GM21447 (cell line): ENCODE results near the gene M1AP.

ENCODE experiments used
- ATAC-seq: cut with Tn5 transposase; IDR thresholded peaks from one replicate; pipeline ENCODE4 v1.9.1; 2021; ENCODE audit not compliant: unreplicated experiment

The M1AP gene

DNA sequence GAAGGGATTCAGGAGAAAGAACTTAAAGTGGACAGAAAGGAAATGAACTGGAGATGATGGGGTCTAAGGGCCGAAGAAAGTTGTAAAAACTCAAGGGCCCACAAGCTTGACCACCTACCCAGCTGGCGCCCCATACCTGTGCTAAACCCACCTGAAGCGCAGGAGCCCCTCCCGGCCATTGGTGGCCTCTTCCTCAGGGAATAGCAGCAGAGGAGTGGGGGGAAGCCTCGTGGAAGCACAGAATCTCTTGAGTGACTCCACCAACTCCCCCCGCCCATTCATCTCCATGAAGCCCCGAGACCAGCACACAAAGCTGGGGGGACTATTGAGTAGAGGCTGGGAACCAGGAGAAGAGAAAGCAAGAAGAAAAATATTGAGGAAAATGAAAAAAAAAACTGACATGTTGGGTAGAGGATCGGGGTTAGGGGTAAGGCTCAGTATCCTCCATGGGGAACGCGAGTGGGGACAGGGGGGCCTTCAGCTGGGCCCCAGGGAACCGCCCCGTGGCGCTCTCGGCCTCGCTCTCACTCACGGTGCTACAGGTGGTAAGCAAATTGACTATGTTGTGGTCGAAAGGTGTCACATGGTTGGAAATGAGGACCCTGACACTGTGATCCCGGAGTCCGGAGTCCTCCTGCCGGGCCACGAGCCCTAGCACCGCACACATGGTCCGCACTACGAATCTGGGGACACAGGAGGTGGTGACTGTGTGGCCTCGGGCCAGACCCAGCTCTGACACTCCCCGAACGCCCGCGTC is 119.4 kb downstream of the M1AP start:
- peak; percentile 8 for ATAC-seq

DNA sequence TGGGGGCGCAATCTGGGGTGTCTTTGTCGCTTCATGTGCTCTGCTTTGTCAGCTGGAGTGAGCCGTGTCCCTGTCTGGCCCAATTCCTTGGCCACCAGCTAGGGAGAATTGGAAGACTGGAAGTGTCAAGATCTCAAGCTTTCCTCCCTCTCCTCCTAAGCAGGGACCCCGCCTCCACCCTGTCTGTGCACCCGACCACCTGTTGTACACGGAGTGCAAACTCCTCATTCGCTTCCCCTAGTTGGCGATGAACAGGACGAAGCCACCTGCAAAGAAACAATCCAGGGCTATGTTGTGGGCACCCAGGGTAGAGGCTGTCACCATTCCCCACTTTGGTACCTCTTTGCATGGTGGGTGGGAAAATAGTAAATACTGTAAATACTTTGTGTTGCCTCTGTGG is 120.4 kb downstream of the M1AP start:
- ATAC-seq, result no peak

DNA sequence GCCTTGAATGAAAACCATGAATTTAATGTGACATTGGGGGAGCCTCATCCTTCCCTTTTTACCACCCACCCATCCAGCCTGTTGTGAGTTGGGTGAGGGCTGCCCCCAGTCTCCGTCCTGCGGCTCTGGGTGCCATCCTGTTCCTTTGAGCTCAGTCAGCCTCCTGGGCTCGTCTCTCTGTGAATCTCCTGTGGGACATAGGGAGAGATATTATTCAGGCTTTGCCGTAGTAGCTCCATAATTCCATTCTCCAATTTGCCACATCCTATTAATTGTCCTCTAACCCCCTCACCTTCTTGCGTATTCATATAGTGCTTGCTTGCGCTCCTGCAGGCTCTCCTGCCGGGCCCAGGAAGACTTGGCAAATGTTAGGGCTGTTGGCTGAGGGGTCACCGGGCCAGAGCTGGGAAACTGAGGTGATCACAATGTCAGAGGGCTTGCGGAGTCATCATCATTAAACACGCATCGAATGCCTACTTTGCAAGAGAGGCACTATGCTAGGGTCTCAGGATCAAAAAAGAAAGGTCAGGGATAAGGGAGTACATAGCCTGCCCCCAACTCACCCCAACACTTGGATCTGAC is 121.4 kb downstream of the M1AP start:
- ATAC-seq, result no peak

DNA sequence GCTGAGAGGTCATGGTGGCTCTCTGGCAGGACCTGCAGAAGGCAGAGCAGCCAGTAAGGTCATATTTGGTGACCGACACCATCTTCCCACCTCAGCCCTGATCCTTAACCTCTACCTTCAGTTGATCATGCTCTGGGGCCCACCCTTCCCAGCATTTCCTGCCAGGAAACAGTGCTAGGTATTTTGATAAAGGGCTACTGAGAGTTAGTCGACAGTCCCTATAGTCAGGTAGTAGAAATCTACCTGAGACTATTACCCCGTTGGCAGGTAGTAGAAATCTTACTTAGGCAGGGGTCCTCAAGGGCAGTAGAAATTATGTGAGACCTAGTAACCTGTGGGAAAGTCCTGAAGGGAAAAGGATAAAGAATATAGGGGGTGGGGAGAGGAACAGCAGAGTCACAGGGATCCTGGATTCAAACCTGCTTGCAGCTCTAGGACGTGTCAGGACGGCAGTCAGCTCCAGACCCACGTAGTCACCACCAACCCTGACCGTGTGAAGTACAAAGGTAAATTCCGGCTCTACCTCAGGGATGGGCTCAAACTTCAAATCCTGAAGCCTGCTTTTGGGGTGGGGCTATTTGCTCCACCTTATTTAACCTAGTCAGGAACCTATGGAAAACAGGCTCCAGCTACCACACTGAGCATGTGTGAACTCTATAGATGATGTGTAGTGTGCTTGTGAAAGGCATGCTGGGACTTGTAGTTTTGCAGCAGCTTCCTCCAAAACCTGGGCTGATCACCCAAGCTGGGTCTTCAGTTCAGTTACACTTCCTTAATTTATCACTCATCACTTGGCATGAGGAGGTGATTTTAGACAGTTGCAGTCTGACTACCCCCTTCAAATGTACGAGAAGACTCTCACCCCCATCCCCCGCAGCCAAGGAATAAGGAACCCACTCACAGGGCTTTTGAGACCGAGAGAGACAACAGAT is 122.1 kb downstream of the M1AP start, which contains the start of gene DQX1:
Gene DQX1, minus strand, starts transcription at position 515 of the 932 bp plus-strand sequence. Its CDS starts 502 bp downstream, at position 13.
- ATAC-seq, result no peak

DNA sequence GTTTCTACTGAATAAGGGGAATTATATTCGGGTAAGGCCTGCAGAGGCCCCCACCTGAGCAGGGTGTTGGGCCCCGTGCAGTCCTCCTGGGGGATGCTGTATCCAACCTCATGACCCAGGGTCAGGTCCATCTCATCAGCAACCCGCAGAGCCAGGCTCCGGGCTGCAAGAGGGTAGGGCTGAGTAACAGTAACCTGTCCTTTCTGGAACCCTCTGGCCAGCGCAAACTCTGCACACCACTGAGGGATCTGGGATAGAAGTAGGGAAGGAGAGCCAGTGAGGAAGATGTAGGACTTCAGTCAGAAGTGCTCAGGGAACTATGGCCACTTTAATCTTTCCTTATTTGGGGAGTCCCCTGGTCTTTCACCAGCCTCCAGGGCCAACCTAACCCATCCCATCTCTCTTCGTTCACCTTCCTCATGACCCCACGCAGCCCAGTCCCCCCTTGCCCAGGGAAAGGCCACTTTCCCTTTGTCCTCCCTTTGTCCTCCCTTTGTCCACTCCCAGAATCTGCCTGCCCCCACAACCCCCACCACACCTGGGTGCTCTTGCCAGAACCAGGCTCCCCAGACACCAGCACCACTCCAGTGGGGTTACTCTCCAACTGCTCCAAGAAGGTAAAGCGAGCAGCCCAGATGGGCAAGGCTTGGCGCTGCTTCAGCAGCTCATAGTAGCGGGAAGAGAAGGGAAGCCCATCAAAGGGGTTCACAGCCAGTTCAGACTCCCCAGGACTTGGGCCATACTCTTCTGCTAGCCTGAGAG is 123.0 kb downstream of the M1AP start:
- no peak for ATAC-seq

DNA sequence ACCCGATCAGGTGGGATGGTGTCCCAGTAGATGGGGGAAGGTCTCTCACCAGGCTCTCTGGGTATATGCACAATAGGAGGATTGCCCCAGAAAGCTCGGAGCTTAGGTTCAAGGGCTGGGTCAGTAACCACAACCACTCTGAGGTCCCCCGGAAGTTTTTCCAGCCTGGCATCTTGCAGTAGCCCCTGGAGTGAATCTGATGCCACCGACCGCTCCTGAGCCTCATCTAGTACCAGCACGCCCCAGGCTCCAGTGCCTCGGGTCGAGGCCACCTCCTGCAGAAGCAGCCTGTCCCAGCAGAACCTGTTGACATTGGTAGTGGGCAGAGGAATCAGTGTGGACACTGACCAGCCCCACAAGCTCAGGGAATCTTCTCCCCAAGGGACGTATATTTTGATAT is 124.1 kb downstream of the M1AP start:
- ATAC-seq, result no peak

DNA sequence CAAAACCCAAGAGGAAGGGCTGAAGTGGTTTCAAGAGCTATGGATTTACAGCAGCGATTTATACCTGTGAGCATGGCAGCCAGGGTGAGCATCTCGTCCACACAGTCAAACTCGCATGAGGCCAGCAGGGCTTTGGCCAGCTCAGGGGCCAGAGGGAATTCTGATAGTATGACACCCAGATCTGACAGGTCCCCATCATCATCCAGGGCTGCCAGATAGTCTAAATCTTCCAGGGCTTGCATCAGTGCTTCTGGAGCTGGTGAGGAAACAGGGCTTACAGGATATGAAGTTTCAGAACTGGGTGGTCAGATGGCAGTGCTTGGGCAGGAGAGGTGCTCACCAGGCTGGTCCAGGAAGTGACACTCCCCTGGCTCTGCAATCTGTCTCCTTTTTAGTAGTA is 125.6 kb downstream of the M1AP start:
- no peak for ATAC-seq

DNA sequence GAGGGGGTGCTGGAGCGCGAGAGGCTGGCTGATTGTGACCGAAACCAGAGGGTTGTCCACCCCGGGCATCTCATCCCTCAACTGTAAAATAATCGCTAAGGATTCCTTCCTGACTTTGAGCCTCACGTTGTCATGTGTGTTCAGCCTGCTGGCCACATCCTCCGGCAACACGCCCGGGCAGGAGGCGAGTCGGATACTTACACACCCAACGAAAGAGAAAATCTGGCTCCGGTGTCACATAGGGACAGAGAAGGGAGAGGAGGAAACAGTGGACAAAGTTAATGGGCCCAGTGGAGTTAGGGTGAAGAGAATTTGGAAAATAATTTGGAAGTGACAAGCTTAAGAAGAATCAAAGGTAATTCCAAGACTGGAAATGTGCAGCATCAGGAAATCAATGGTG is 131.5 kb downstream of the M1AP start:
- ATAC-seq, result no peak

DNA sequence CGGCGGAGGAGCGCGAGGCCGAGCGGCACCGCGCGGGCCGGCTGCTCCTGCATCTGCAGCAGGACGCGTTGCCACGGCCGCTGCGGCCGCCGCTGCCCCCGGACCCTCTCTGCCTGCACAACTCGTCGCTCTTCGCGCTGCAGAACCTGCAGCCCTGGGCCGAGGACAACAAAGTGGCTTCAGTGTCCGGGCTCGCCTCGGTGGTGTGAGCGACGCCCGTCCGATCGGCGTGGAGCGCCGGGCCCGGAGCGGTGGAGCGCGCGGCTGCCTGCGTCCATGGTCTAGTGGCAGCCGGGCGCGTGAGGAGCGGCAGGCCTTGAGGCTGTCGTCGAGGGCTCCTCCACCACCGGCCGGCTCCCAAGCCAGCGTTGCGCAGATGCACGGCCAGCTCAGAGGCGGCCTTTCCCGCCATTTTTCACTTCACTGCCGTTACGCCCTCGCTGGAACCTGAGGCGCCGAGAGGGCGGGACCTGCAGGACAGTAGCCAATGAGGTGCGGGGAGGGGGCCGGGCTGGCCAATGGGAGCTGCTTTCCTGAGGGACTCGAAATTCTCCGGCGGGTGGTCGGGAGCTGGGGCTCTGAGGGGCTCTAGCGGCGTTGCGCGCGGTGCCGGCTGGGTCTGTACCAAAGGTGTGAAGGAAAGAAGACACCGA is 132.0 kb downstream of the M1AP start:
- no peak for ATAC-seq

DNA sequence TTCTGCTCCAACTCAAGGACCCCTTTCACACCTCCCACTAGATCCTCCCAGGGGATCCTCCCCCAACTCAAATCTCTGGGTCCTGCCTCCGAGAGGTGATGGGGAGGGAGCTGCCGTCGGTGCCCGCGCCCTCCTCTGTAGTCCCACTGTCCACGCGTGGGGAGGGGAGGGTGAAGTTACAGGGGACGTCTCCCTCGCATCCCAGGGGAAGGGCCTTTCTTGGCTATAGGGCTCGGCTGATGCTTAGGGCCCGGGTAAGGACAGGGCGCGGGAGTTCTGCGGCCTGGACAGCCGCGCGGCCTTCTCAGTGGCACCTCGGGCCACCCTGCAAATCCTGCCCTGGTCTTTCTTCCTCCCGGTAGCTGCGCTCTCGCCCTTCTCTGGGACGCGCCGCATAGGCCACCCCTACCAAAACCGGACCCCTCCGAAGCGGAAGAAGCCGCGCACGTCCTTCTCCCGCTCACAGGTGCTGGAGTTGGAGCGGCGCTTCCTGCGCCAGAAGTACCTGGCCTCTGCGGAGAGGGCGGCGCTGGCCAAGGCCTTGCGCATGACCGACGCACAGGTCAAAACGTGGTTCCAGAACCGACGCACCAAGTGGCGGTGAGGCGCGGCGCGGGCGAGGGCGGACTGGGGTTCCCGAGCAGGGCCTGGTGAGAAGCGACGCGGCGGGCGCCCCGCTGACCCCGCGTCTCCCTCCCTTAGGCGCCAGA is 132.7 kb downstream of the M1AP start:
- no peak for ATAC-seq

DNA sequence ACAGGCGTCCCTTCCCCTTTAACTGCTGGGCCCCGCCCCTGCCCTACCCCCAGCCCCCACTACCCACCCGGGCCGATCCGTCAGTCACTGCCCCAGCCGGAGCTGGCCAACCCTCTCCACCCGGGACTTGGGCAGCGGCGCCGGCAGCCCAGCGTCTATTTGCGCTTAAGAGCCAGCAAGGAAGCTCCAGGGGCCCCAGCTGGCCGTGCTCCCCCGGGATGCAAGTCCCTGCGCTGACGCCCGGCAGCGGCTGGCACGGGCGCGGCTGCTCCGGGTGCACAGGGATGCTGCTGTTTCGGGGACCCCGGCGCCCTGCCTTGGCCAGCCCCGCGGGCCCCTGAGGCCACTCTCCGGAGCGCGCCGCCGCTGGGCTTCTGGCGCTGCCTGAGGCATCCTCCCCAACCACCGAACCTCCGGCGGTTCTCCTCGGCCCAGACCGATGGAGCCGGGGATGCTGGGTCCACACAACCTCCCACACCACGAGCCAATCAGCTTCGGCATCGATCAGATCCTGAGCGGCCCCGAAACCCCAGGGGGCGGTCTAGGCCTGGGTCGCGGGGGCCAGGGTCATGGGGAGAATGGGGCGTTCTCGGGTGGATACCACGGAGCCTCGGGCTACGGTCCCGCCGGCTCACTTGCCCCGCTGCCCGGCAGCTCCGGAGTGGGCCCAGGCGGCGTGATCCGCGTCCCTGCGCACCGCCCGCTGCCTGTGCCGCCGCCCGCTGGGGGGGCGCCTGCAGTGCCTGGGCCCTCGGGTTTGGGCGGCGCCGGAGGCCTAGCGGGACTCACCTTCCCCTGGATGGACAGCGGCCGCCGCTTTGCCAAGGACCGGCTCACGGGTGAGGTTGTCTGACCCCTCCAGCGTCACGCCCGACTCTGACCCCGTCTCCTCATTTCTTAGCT is 133.5 kb downstream of the M1AP start, which contains the start of gene TLX2:
Gene TLX2, plus strand, starts transcription at position 83 of the 903 bp plus-strand sequence. Its CDS starts 357 bp downstream, at position 440.
- no peak for ATAC-seq

DNA sequence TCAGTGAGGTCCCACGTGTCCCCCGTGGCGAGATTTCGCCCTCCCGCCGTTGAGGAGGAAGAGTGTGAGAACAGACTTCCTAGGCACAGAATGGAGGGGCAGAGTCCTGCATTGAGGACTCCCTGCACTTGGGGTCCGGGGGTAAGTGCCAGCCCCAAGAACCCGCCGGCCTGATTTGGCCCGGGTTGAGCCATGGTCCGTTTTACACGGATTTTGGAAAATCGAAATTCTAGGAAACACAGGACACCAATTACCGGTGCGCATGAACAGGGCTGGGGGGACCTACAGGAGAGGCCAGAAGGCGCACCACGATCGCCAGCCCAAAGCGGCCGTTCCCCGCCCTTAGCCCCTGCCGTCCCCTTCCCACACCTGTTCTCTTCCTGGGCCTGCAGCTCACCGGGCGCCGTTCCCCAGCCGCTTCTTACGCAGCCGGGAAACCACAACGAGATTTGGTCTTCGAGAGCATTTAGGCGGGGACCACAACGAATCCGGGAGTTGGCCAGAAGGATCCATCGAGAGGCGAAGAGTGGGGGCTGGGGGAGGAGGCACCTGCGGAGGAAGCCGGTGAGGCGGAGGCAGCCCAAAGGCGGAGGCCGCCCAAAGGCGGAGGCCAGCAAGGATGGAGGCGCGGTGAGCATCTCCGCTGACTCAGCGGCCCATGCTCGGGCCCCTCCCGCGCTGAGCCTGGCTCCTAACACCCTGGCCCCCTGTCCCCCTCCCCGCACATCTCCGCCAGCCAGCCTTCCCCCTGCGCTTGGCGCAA is 134.3 kb downstream of the M1AP start:
- no peak for ATAC-seq

DNA sequence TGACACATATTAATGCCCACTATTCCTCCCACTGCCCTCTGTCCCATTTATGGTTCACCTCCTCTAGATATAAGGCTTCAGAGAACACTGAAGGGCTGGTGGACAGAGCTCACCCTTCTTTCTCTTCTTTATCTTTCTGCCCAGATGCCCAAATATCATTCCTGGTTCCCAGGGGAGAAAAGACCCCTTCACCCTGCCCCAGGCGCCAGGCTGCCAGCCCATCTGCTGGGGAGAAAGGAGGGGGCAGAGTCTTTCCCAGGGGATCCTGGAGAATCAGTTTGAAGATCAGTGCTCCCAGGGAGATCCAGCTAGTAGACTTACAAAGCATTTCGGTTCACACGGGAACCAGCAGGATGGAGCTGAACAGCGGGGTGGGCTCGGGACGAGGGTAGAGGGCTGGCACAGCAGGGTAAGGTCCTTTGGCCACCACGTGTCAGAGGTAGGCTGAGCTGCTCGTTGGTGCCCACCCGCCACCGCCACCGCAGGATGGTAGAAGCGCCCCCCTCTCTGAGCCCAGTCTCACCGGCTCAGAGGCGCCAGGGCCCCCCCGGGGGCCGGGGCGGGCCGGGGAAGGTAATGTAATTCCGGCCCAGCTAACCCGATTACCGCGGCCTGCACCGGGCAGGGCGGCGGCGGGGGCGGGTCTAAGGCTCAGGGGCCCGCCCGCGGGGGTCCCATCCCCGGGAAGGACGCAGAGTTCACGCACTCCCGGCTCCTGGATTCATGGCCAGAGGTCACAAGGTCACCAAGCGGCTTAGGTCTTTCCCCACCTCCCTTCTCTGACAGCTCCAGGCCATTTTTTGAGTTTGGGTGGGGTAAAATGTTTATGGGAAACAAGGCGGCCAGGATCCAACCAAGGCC is 135.2 kb downstream of the M1AP start:
- no peak for ATAC-seq

DNA sequence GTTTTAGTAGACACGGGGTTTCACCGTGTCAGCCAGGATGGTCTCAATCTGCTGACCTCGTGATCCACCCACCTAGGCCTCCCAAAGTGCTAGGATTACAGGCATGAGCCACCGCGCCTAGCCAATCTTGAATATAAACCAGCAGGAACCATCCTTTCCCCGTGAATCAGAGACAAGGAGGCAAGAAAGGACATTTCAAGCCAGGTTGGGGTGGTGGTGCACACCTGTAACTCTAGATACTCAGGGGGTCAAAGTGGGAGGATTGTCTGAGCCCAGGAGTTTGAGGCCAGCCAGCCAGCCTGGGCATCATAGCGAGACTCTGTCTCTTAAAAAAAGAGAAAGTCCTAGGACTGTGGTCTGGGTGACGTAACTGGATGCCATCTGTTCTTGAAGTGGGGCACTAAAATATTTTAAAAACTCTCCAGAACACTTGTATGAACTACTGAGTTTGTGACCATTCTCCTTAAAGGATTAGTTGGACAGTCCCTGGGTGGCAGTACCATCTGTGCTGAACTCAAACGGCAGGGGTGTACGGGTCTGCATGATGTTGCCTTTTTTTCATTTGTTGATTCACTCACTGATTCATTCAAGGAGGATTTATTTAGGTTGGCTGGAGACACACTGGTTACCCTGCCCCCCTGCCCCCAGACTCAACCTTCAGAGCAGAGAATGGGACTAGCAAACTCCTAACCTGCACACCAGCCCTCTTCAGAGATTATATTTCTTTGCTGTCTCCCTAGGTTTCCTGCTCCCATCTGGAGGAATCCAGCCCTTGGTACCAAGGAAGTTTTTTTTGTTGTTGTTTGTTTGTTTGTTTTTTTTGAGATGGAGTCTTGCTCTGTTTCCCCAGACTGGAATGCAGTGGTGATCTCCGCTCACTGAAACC is 136.8 kb downstream of the M1AP start:
- ATAC-seq, result no peak

DNA sequence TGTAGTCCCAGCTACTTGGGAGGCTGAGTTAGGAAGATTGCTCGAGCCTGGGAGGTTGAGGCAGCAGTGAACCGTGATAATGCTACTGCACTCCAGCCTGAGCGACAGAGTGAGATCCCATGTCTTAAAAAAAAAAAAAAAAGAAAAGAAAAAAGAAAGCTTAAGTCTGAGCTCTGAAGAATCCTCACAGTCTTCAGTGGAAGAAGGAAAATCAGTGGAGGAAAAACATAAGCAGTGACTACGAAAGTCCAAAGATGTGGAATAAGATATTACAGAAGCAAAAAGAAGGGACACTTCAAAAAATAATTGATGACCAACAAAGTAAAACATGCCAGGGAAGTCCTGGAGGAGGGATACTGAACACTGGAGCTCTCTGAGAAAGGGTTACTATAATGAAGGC is 137.9 kb downstream of the M1AP start:
- ATAC-seq, result no peak

DNA sequence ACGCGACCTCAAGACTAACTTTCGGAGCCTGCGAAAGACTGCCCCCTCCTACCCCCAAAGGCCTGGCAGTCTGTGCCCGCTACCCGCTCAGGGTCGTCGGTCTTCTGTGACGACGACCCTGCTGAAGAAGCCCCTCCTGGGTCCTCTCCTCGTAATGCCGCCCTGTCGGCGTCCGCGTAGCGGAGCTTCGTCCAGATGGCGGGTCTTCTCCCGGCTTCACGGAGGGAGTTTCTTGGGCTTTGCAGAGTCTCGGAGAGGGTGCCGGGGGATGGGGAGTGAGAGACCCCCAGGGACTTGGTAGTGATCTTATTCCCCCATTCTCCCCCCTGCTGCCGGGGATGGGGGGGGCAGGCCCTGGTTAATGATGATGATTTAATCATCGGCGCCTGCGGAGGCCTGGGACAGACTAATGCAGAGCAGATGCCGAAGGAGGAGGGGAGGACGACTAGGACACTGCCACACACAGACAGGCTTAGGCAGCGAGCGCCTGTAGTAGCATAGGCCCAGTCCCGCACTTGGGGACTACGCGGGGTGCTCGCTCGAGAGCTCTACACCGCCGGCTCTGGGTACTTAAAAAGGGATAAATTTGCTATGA is 140.1 kb downstream of the M1AP start:
- ATAC-seq, result no peak
